SK-N-SH (cell line): ENCODE results near the gene MYLIP. TPM values are rescaled to one million over a fixed set of nuclear protein-coding genes. Genes with fewer than 3 reads are reported as not detected.

Experiments used
- CTCF ChIA-PET: fragments of 300-600, 350-600 bp; formaldehyde crosslinking; extraction: SDS; loops from one replicate; lab custom pipeline; 2021; lab: Yijun Ruan, JAX
- POLR2A ChIA-PET: fragments of 350-600 bp; sonication (Branson Sonifier 250); formaldehyde crosslinking; extraction: SDS; loops from one replicate; lab custom pipeline; 2020; ENCODE audit warnings: antibody characterized with exemption, inconsistent platforms; lab: Yijun Ruan, JAX
- DNase-seq: peaks from one replicate; pipeline ENCODE4 v3.0.0; 2012
- H2AFZ ChIP-seq: fragments of 200-600 bp; sonication (generic); 2 replicates; pipeline ENCODE4 v1.8.1; 2016; ENCODE audit warnings: antibody characterized with exemption, mild to moderate bottlenecking, low read depth
- H3F3A ChIP-seq: fragments of 200-600 bp; sonication (generic); replicated peaks from 2 replicates; pipeline ENCODE3; 2016; ENCODE audit warnings: antibody characterized with exemption, mild to moderate bottlenecking; ENCODE audit not compliant: insufficient read depth
- H3K27ac ChIP-seq, 2 experiments: fragments of 200-500 bp in 1 of 2; fragments of 200-600 bp in 1 of 2; sonication (Bioruptor generic) in 1 of 2; sonication (generic), shearing (Covaris generic) in 1 of 2; 2 replicates each; pipeline versions ENCODE4 v1.5.1 to v1.6.1; 2014 to 2016; ENCODE audit warnings: low read depth in 2 of 2, inconsistent platforms in 1 of 2, low read length in 1 of 2, mild to moderate bottlenecking in 1 of 2, mixed read lengths in 1 of 2
- H3K27me3 ChIP-seq: fragments of 200-600 bp; sonication (generic), shearing (Covaris generic); 2 replicates; pipeline ENCODE4 v1.6.1; 2016; ENCODE audit warnings: mixed run types; ENCODE audit not compliant: insufficient read depth
- H3K36me3 ChIP-seq, 2 experiments: fragments of 200-500 bp in 1 of 2; fragments of 200-600 bp in 1 of 2; sonication (Bioruptor generic) in 1 of 2; sonication (generic) in 1 of 2; replicated peaks in 1 of 2; 2 replicates each; pipeline versions ENCODE3 to v1.5.1; 2014 to 2016; ENCODE audit warnings: low read length in 1 of 2, mild to moderate bottlenecking in 1 of 2; ENCODE audit not compliant: insufficient read depth in 2 of 2, control insufficient read depth in 1 of 2
- H3K4me1 ChIP-seq, 2 experiments: fragments of 200-500 bp in 1 of 2; fragments of 200-600 bp in 1 of 2; sonication (Bioruptor generic) in 1 of 2; sonication (generic), shearing (Covaris generic) in 1 of 2; 2 replicates each; pipeline versions ENCODE4 v1.5.1 to v1.6.1; 2014 to 2016; ENCODE audit warnings: low read depth in 1 of 2, low read length in 1 of 2, mixed run types in 1 of 2; ENCODE audit not compliant: insufficient read depth in 2 of 2, control insufficient read depth in 1 of 2
- H3K4me2 ChIP-seq: fragments of 200-600 bp; sonication (generic), shearing (Covaris generic); 2 replicates; pipeline ENCODE4 v1.6.1; 2017; ENCODE audit warnings: mixed run types
- H3K4me3 ChIP-seq, 2 experiments: fragments of 200-500 bp in 1 of 2; fragments of 200-600 bp in 1 of 2; sonication (Bioruptor generic) in 1 of 2; sonication (generic), shearing (Covaris generic) in 1 of 2; 2 replicates each; pipeline versions ENCODE4 v1.5.1 to v1.8.1; 2014 to 2016; ENCODE audit warnings: low read depth in 2 of 2, inconsistent platforms in 1 of 2, low read length in 1 of 2, mild to moderate bottlenecking in 1 of 2, mixed read lengths in 1 of 2, moderate library complexity in 1 of 2
- H3K79me2 ChIP-seq: fragments of 200-600 bp; sonication (generic); 2 replicates; pipeline ENCODE4 v1.8.1; 2017; ENCODE audit warnings: mild to moderate bottlenecking; ENCODE audit not compliant: insufficient read depth
- H3K9ac ChIP-seq: fragments of 200-600 bp; sonication (generic); 2 replicates; pipeline ENCODE4 v1.6.1; 2017; ENCODE audit warnings: mixed run types
- H3K9me2 ChIP-seq: fragments of 200-600 bp; sonication (generic); 2 replicates; pipeline ENCODE4 v1.6.1; 2017; ENCODE audit warnings: mixed run types
- H3K9me3 ChIP-seq: fragments of 200-600 bp; sonication (generic); 2 replicates; pipeline ENCODE4 v1.6.1; 2017; ENCODE audit warnings: mixed run types, mild to moderate bottlenecking, moderate library complexity
- H4K20me1 ChIP-seq: fragments of 200-600 bp; sonication (generic); 2 replicates; pipeline ENCODE4 v1.6.1; 2017; ENCODE audit warnings: mild to moderate bottlenecking, mixed run types; ENCODE audit not compliant: insufficient read depth
- CTCF ChIP-seq: fragments of 200-600 bp; sonication (generic); IDR thresholded peaks from 2 replicates; pipeline ENCODE4 v1.6.1; 2017; ENCODE audit warnings: antibody characterized with exemption, mild to moderate bottlenecking, moderate library complexity
- FOSL2 ChIP-seq: IDR thresholded peaks from 2 replicates; pipeline ENCODE4 v1.4.0; 2012; ENCODE audit warnings: low read depth, mild to moderate bottlenecking, moderate library complexity, borderline replicate concordance
- FOXJ3 ChIP-seq: sonication (generic); formaldehyde crosslinking; IDR thresholded peaks from 2 replicates; pipeline ENCODE4 v1.5.1; 2020; ENCODE audit warnings: mild to moderate bottlenecking, missing genetic modification reagents
- IRF3 ChIP-seq: fragments of 150-350 bp; IDR thresholded peaks from 2 replicates; pipeline ENCODE4 v1.6.1; 2016; ENCODE audit warnings: mild to moderate bottlenecking, low read depth, low read length
- MAX ChIP-seq: IDR thresholded peaks from 2 replicates; pipeline ENCODE4 v1.4.0; 2012; ENCODE audit warnings: low read depth
- NFIC ChIP-seq: IDR thresholded peaks from 2 replicates; pipeline ENCODE4 v1.4.0; 2012; ENCODE audit warnings: borderline replicate concordance
- NRF1 ChIP-seq: IDR thresholded peaks from 2 replicates; pipeline ENCODE4 v1.6.1; 2012; ENCODE audit warnings: low read depth, mild to moderate bottlenecking, low read length
- RCOR1 ChIP-seq: fragments of 150-350 bp; IDR thresholded peaks from 2 replicates; pipeline ENCODE4 v1.6.1; 2017; ENCODE audit warnings: antibody characterized with exemption, low read length
- USF2 ChIP-seq: fragments of 150-350 bp; IDR thresholded peaks from 2 replicates; pipeline ENCODE4 v1.6.1; 2017; ENCODE audit warnings: antibody characterized with exemption, low read length, low read depth, borderline replicate concordance
- WGBS: methylation state at CpG from one replicate; pipeline ENCODE4 v1.1.6; 2017; ENCODE audit warnings: low lambda C conversion rate; 5-methylcytosine and 5-hydroxymethylcytosine counted together
- polyA plus RNA-seq, 3 experiments: library from polyadenylated mRNA; depleted of rRNA; stranded (reverse); fragments of >200 nt; gene quantifications; 2 replicates each; pipeline ENCODE4 v1.2.3, GENCODE V29; 2012
- TF ChIP-seq, protein P1 (sequence below): IDR thresholded peaks from 2 replicates; pipeline ENCODE4 v1.4.0; 2012; ENCODE audit warnings: low read depth, borderline replicate concordance

The MYLIP gene
- polyA plus RNA-seq, 1 of the 3 experiments (the other 2 are of a cell fraction) = 3.1 TPM

- H3K36me3 ChIP-seq = no peaks in the 10 kb centered on the region
- H3K9ac ChIP-seq = no peak overlapping the region
- CTCF ChIA-PET = interaction anchor here (17.3 kb wide), 1 partner anchor 23 kb away, joined by 226 read pairs; no protein-coding TSS in a partner anchor
- no peak for DNase-seq
- no peak for TF ChIP-seq IRF3
- TF ChIP-seq NRF1 = no peak
- no peak for TF ChIP-seq NFIC
- TF ChIP-seq, protein P1, sequence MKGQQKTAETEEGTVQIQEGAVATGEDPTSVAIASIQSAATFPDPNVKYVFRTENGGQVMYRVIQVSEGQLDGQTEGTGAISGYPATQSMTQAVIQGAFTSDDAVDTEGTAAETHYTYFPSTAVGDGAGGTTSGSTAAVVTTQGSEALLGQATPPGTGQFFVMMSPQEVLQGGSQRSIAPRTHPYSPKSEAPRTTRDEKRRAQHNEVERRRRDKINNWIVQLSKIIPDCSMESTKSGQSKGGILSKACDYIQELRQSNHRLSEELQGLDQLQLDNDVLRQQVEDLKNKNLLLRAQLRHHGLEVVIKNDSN = no peak
- no peak overlapping the region for H2AFZ ChIP-seq
- H3K4me3 ChIP-seq = no peak overlapping the region
- POLR2A ChIA-PET = no interaction called here
- no peaks in the 10 kb centered on the region for H3K9me3 ChIP-seq
- H4K20me1 ChIP-seq = no peaks in the 10 kb centered on the region
- no peaks in the 10 kb centered on the region for H3K79me2 ChIP-seq
- no peak overlapping the region for H3K4me2 ChIP-seq
- 0 out of 2 replicates have a peak, but pooled peaks cover 5% of the 10 kb centered on the region for H3K27me3 ChIP-seq
- WGBS = 82% methylated on average over 5 of the region's 5 CpGs
- H3F3A ChIP-seq = no peaks in the 10 kb centered on the region
- H3K4me1 ChIP-seq = no peaks in the 10 kb centered on the region; a peak in 1 of 4 replicates
- H3K9me2 ChIP-seq = no peaks in the 10 kb centered on the region
- no peak overlapping the region for H3K27ac ChIP-seq
Measured at GRCh38 chr6:16177881-16178280, 49.0 kb downstream of the MYLIP start.

- H3K79me2 ChIP-seq = no peaks in the 10 kb centered on the region
- DNase-seq = no peak
- POLR2A ChIA-PET = no interaction called here
- no peaks in the 10 kb centered on the region for H3K9me2 ChIP-seq
- no peak overlapping the region for H3K4me3 ChIP-seq
- H2AFZ ChIP-seq = no peak overlapping the region
- no peaks in the 10 kb centered on the region for H3K36me3 ChIP-seq
- H4K20me1 ChIP-seq = no peaks in the 10 kb centered on the region
- H3K9me3 ChIP-seq = no peaks in the 10 kb centered on the region
- H3K27ac ChIP-seq = no peak overlapping the region
- no peaks in the 10 kb centered on the region; a peak in 1 of 4 replicates for H3K4me1 ChIP-seq
- CTCF ChIA-PET = interaction anchor here (1.3 to 17.3 kb wide), 2 partner anchors 12 to 22 kb away, joined by 4 to 226 read pairs; no protein-coding TSS in a partner anchor
- no peak overlapping the region for H3K4me2 ChIP-seq
- 0 out of 2 replicates have a peak, but pooled peaks cover 5% of the 10 kb centered on the region for H3K27me3 ChIP-seq
- no peak overlapping the region for H3K9ac ChIP-seq
- no peaks in the 10 kb centered on the region for H3F3A ChIP-seq
- 78% methylated on average over 7 of the region's 7 CpGs for WGBS
- no peak for TF ChIP-seq RCOR1
- TF ChIP-seq FOXJ3 = no peak
- no peak for TF ChIP-seq USF2
- TF ChIP-seq CTCF = no peak
- no peak for TF ChIP-seq FOSL2
- TF ChIP-seq MAX = no peak
Measured at GRCh38 chr6:16178351-16178750, 49.5 kb downstream of the MYLIP start.
